Measurements from ENCODE around the gene MBD3.

Gene MBD3

DNA sequence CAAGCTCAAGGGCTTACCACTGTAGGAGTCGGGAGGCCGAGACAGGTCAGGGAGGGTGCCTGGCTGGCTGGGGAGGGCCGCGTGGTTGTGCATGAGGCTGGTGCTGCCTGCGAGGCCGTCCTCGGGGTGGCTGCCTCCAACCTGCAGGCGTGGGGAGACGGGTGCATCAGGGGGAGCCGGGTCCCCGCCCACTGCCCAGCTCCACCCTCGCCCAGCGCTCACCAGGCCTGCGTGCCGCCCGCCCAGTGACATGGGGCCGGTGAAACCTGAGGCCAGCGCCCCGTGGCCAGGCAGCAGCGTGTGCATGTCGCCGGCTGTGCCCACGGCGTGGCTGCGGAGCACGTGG, 26.4 kb upstream of the MBD3 start:
- no peaks in the 10 kb centered on the region for H3K79me2 ChIP-seq (ENCODE audit: control insufficient read depth, insufficient read depth, low read length, unreplicated experiment)
- peaks cover 8% of the 10 kb centered on the region; the same call in 1 of the 2 replicates for H3K36me3 ChIP-seq (ENCODE audit: insufficient read depth, low read length)
- H3K27me3 ChIP-seq (ENCODE audit: insufficient read depth, low read length) = no peaks in the 10 kb centered on the region
- H3K27ac ChIP-seq (ENCODE audit: low read depth, low read length) = no peak overlapping the region
- no peak overlapping the region for H3K4me3 ChIP-seq (ENCODE audit: low read depth, low read length)
- H3K4me1 ChIP-seq (ENCODE audit: control insufficient read depth, insufficient read depth, low read length, unreplicated experiment) = no peaks in the 10 kb centered on the region
- no peak overlapping the region for H2AFZ ChIP-seq (ENCODE audit: low read length, unreplicated experiment)

DNA sequence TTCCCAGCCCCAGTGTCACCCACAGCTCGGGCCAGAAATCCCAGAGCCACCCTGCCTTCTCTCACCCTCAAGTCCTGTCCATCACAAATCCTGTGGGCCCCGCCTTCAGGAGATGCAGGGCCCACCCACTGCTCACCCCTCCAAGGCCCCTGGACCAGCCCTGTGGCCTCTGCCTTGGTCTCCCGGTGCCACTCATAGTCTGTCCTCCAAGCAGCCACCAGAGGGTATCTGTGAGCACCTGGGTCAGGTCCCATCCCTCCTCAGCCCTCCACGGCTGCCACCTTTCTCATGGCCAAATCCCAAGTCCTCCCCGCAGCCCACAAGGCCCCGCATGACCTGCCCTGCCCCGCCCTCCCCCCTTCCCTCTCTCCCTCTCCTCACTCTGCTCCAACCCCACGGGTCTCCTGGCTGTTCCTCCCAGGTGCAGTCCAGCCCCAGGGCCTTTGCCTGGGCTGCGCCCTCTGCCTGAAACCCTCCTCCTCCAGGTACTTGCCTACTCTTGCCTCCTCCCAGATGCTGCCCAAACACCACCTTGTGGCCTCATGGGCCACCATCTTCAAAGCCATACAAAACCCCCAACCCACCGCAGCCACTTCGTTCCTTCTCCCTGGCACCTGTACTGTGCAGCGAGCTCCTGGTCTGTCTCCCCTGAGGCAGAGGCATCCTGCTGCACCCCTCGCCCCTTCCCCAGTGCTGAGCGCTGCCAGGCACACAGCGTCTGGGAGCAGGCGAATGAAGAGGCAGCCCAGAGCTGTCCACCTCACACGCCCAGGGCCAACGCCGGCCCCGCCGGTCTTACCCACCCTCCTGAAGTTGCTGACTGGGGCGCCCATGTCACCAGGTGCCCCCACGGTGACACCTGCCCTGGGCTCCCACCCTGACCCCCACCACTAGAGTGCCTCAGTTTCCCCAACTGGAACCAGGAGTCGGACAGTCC, 25.8 kb upstream of the MBD3 start:
- Histone ChIP-seq H3K36me3 (ENCODE audit: insufficient read depth, low read length) (peaks cover 8% of the 10 kb centered on the region; the same call in 1 of the 2 replicates), H3K27me3 (ENCODE audit: insufficient read depth, low read length) (no peaks in the 10 kb centered on the region), H3K27ac (ENCODE audit: low read depth, low read length) (no peak overlapping the region), H3K79me2 (ENCODE audit: control insufficient read depth, insufficient read depth, low read length, unreplicated experiment) (no peaks in the 10 kb centered on the region), H3K4me3 (ENCODE audit: low read depth, low read length) (no peak overlapping the region), H2AFZ (ENCODE audit: low read length, unreplicated experiment) (no peak overlapping the region), H3K4me1 (ENCODE audit: control insufficient read depth, insufficient read depth, low read length, unreplicated experiment) (no peaks in the 10 kb centered on the region)

DNA sequence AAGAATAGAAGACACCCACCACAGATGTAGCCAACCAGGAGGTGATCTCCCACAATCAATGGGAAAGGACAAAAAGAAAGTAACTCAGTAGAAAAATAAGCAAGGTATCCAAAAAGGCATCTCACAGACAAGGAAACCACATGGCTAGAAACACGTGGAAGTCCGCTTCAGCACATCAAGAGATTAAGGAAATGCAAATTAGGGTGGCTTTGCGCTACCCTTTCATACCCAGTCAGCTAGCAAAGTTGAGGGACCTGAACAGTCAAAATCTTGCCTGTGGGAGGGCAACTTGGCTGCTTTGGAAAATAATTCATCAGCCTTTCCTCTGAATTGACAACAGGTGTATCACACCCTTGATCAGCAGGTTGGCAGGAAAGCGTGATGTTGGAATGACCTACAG, 24.2 kb upstream of the MBD3 start:
- H3K4me3 ChIP-seq (ENCODE audit: low read depth, low read length) = no peak overlapping the region
- no peak overlapping the region for H2AFZ ChIP-seq (ENCODE audit: low read length, unreplicated experiment)
- H3K79me2 ChIP-seq (ENCODE audit: control insufficient read depth, insufficient read depth, low read length, unreplicated experiment) = no peaks in the 10 kb centered on the region
- no peaks in the 10 kb centered on the region for H3K4me1 ChIP-seq (ENCODE audit: control insufficient read depth, insufficient read depth, low read length, unreplicated experiment)
- H3K27ac ChIP-seq (ENCODE audit: low read depth, low read length) = no peak overlapping the region
- peaks cover 8% of the 10 kb centered on the region; the same call in 1 of the 2 replicates for H3K36me3 ChIP-seq (ENCODE audit: insufficient read depth, low read length)
- no peaks in the 10 kb centered on the region for H3K27me3 ChIP-seq (ENCODE audit: insufficient read depth, low read length)

DNA sequence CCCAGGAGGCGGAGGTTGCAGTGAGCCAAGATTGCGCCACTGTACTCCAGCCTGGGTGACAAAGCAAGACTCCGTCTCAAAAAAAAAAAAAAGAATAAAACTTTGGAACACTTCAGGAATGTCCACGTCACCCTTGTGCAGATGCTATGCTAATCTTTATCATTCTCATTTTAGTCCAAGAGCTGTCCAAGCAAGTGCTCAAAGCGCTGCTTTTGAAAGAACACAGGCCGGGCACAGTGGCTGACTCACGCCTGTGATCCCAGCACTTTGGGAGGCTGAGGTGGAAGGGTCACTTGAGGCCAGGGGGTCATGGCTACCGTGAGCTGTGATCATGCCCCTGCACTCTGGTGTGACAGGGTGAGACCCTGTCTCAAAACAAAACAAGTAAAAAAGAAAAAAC, 23.7 kb upstream of the MBD3 start:
- Histone ChIP-seq H3K4me1 (ENCODE audit: control insufficient read depth, insufficient read depth, low read length, unreplicated experiment) (no peaks in the 10 kb centered on the region), H2AFZ (ENCODE audit: low read length, unreplicated experiment) (no peak overlapping the region), H3K79me2 (ENCODE audit: control insufficient read depth, insufficient read depth, low read length, unreplicated experiment) (no peaks in the 10 kb centered on the region), H3K4me3 (ENCODE audit: low read depth, low read length) (no peak overlapping the region), H3K36me3 (ENCODE audit: insufficient read depth, low read length) (peaks cover 8% of the 10 kb centered on the region; the same call in 1 of the 2 replicates), H3K27ac (ENCODE audit: low read depth, low read length) (no peak overlapping the region), H3K27me3 (ENCODE audit: insufficient read depth, low read length) (no peaks in the 10 kb centered on the region)

DNA sequence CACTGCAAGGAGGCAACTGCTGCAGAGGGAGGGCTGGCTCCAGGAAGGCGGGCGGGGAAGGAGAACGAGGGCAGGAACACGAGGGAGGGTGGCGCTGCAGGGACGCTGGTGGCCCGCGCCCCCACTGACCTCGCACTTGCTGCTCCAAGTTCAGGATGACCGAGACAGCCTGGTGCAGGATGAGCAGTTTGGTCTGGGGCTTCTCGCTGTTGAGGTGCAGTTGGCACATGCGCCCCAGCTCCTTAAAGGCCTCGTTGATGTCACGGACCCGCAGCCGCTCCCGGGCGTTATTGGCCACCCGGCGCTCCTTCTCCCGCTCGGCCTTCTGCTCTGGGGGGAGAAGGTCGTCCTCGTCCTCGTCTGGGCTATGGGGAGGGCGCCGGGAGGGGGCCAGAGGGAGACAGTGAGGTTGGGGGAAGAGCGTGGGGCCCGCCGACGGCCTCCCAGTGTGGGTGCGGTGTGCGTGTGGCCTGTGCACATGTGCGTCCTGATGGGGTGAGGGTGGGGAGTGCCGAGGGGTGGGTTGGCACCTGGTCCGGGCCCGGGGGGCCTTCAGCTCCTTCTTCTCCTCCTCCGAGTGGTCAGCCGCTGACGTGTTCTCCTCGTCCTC, 22.6 kb upstream of the MBD3 start:
- Histone ChIP-seq H3K79me2 (ENCODE audit: control insufficient read depth, insufficient read depth, low read length, unreplicated experiment) (no peaks in the 10 kb centered on the region), H3K27ac (ENCODE audit: low read depth, low read length) (no peak overlapping the region), H3K27me3 (ENCODE audit: insufficient read depth, low read length) (no peaks in the 10 kb centered on the region), H3K36me3 (ENCODE audit: insufficient read depth, low read length) (peaks cover 8% of the 10 kb centered on the region; the same call in 1 of the 2 replicates), H3K4me1 (ENCODE audit: control insufficient read depth, insufficient read depth, low read length, unreplicated experiment) (no peaks in the 10 kb centered on the region), H3K4me3 (ENCODE audit: low read depth, low read length) (no peak overlapping the region), H2AFZ (ENCODE audit: low read length, unreplicated experiment) (no peak overlapping the region)

DNA sequence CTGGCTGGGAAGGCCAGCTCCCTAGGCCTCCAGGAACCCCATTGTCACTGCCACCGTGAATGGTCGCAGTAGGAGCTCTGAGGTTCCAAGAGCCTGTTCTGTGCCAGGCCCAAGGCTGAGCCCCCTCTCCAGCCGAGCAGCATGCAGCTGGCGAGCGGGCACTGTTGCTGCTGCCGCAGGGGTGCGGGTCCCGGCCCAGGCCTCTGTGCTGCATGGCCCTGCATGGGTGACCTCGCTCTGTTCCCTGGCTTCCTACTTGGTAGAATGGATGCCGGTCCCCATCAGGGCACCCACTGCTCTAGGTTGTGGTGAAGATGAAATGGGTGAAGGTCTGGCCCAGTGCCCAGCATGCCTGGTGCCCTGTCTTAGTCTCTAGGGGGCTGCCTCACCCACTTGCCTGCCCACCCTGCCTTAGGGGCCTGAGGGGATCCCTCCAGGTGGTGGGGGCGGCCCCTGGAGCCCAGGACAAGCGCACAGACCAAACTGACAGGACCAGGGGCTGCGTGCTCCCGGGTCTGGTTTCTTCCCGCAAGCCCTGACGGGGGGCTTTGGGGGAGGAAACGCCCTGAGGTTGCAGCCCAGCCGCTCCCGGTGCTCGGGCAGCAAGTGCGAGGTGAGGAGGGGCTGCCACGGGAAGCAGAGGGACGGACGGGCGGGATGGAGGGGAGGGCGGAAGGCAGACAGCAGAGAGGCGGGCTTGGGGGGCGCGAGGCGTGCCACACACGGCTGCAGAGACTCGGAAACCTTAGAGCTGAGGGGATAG, 21.3 kb upstream of the MBD3 start:
- H3K4me3 ChIP-seq (ENCODE audit: low read depth, low read length) = no peak overlapping the region
- H3K27ac ChIP-seq (ENCODE audit: low read depth, low read length) = no peak overlapping the region
- no peak overlapping the region for H2AFZ ChIP-seq (ENCODE audit: low read length, unreplicated experiment)
- H3K36me3 ChIP-seq (ENCODE audit: insufficient read depth, low read length) = peaks cover 8% of the 10 kb centered on the region; the same call in 1 of the 2 replicates
- H3K4me1 ChIP-seq (ENCODE audit: control insufficient read depth, insufficient read depth, low read length, unreplicated experiment) = no peaks in the 10 kb centered on the region
- no peaks in the 10 kb centered on the region for H3K79me2 ChIP-seq (ENCODE audit: control insufficient read depth, insufficient read depth, low read length, unreplicated experiment)
- H3K27me3 ChIP-seq (ENCODE audit: insufficient read depth, low read length) = no peaks in the 10 kb centered on the region

DNA sequence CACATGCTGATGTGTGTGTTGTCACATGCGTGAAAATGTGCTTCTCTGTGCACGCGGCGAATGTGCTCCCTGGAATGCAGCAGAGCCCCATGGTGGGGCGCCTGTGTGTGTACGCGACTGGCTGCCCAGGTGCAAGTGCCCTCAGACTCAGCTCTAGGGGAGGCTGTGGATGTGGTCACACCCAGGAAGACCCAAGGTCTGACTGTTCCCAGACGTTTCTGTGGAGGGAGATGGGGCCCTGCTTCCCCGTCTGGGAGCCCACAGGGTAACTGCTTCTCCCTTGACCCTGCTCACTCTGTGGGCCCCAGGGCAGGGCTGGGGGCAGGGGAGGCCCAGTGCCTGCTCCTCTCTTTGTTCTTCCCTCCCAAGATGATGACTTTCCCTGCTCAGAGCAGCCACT, 20.5 kb upstream of the MBD3 start:
- Histone ChIP-seq H3K27ac (ENCODE audit: low read depth, low read length) (no peak overlapping the region), H3K36me3 (ENCODE audit: insufficient read depth, low read length) (peaks cover 8% of the 10 kb centered on the region; the same call in 1 of the 2 replicates), H2AFZ (ENCODE audit: low read length, unreplicated experiment) (no peak overlapping the region), H3K79me2 (ENCODE audit: control insufficient read depth, insufficient read depth, low read length, unreplicated experiment) (no peaks in the 10 kb centered on the region), H3K4me1 (ENCODE audit: control insufficient read depth, insufficient read depth, low read length, unreplicated experiment) (no peaks in the 10 kb centered on the region), H3K4me3 (ENCODE audit: low read depth, low read length) (no peak overlapping the region), H3K27me3 (ENCODE audit: insufficient read depth, low read length) (no peaks in the 10 kb centered on the region)

DNA sequence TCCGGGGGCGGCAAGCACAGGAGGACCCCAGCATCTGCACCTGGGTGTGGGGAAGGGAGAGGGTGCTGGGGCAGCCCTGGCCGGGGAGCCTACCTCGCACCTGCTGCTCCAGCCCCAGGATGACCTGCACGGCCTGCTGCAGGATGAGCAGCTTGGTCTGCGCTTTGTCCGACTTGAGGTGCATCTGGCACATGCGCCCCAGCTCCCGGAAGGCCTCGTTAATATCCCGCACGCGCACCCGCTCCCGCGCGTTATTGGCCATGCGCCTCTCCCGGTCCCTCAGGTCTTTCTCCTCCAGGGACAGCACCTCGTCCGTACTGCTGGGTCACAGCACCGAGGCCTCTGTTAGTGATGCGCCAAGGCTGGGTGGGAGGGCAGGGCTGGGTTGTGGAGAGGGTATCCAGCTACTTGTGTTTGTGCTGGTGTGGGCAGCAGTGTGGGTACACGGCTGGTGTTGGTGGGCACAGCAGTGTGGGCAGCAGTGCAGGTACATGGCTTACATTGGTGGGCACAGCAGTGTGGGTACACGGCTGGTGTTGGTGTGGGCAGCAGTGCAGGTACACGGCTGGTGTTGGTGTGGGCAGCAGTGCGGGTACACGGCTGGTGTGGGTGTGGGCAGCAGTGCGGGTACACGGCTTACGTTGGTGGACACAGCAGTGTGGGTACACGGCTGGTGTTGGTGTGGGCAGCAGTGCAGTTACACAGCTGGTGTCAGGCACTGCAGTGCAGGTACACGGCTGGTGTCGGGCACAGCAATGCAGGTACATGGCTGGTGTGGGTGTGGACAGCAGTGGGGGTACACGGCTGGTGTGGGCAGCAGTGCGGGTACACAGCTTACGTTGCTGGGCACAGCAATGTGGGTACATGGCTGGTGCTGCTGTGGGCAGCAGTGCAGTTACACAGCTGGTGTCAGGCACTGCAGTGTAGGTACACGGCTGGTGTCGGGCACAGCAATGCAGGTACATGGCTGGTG, 19.7 kb upstream of the MBD3 start:
- H3K36me3 ChIP-seq (ENCODE audit: insufficient read depth, low read length) = peaks cover 8% of the 10 kb centered on the region; the same call in 1 of the 2 replicates
- H2AFZ ChIP-seq (ENCODE audit: low read length, unreplicated experiment) = no peak overlapping the region
- H3K4me1 ChIP-seq (ENCODE audit: control insufficient read depth, insufficient read depth, low read length, unreplicated experiment) = no peaks in the 10 kb centered on the region
- no peaks in the 10 kb centered on the region for H3K27me3 ChIP-seq (ENCODE audit: insufficient read depth, low read length)
- no peak overlapping the region for H3K4me3 ChIP-seq (ENCODE audit: low read depth, low read length)
- no peak overlapping the region for H3K27ac ChIP-seq (ENCODE audit: low read depth, low read length)
- H3K79me2 ChIP-seq (ENCODE audit: control insufficient read depth, insufficient read depth, low read length, unreplicated experiment) = no peaks in the 10 kb centered on the region

DNA sequence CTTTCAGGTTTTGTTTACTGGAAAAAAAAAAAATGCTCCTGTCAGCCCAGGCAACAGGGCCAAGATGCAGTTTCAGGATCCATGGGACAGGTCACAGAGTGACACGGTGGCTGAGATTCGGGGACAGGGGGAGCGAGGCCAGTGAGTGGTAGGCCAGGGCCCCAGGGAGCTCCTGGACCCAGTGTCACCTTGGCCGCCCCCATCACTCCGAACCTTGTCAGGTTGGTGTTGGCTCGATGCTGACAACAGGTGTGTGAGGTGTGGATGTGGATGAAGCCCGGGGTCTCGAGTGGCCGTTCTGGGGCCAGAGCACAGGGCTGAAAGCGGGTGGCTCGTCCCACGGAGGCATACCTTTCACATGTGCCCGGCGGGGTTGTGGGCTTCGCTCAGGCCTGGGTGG, 18.7 kb upstream of the MBD3 start:
- H3K27ac ChIP-seq (ENCODE audit: low read depth, low read length) = no peak overlapping the region
- no peaks in the 10 kb centered on the region for H3K79me2 ChIP-seq (ENCODE audit: control insufficient read depth, insufficient read depth, low read length, unreplicated experiment)
- H3K4me3 ChIP-seq (ENCODE audit: low read depth, low read length) = no peak overlapping the region
- no peaks in the 10 kb centered on the region for H3K27me3 ChIP-seq (ENCODE audit: insufficient read depth, low read length)
- H3K4me1 ChIP-seq (ENCODE audit: control insufficient read depth, insufficient read depth, low read length, unreplicated experiment) = no peaks in the 10 kb centered on the region
- H3K36me3 ChIP-seq (ENCODE audit: insufficient read depth, low read length) = peaks cover 8% of the 10 kb centered on the region; the same call in 1 of the 2 replicates
- H2AFZ ChIP-seq (ENCODE audit: low read length, unreplicated experiment) = no peak overlapping the region

DNA sequence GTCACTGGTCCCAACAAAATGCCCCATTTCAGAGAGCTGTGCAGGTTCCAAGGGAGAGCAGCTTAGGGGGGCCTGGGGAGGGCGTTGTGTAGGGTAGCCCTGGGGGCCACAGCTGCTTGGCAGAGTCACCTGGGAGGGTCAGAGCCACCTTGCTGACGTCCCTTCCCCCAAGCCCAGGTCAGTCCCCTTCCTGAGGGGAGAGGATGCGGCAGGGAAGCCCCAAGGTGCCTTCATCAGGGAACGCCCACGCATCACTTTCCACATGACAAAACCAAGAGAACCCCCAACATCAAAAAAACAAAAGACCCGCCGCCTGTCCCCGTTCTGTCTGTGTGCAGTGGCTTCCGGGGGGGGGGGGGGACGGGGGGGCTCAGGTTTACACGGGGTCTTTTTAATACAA, 17.9 kb upstream of the MBD3 start:
- no peak overlapping the region for H3K4me3 ChIP-seq (ENCODE audit: low read depth, low read length)
- H3K27ac ChIP-seq (ENCODE audit: low read depth, low read length) = no peak overlapping the region
- no peaks in the 10 kb centered on the region for H3K27me3 ChIP-seq (ENCODE audit: insufficient read depth, low read length)
- H3K36me3 ChIP-seq (ENCODE audit: insufficient read depth, low read length) = peaks cover 4% of the 10 kb centered on the region; the same call in 1 of the 2 replicates
- no peaks in the 10 kb centered on the region for H3K79me2 ChIP-seq (ENCODE audit: control insufficient read depth, insufficient read depth, low read length, unreplicated experiment)
- no peaks in the 10 kb centered on the region for H3K4me1 ChIP-seq (ENCODE audit: control insufficient read depth, insufficient read depth, low read length, unreplicated experiment)
- no peak overlapping the region for H2AFZ ChIP-seq (ENCODE audit: low read length, unreplicated experiment)
